Measurements from ENCODE around the gene FRMD6. TPM values are rescaled to one million over a fixed set of nuclear protein-coding genes. Genes with fewer than 3 reads are reported as not detected.

FRMD6 gene
- total RNA-seq, 1 experiment from 2014 or later, result 11.4 TPM

DNA sequence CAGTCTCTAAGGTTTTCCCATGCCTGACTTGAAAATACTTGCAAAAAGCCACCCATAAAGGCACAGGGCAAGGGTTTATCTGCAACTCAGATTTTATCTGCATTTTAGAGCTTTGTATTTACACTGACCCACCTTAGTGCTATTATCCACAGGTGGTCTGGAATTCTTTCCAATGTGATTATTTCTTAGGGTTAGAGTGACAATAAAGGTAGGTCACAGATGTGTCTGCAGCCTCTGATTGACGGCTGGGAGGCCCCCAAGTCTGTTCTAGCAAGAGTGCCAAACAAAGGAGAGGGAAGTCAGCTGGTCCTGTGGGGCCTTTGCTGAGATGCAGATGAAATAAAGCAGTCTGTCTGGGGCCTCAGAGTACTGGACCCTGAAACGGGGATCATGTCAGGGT is 64.0 kb downstream of the FRMD6 start:
- ChIA-PET RAD21 (ENCODE audit: low non-redundant PET in 1 of 2, low total read pairs in 2 of 2, uncharacterized antibody in 2 of 2, unreplicated experiment in 2 of 2) (no interaction called here), CTCF (no interaction called here), POLR2A (no interaction called here)
- DNase-seq (ENCODE audit: low read depth, low spot score), result no peak
- Histone ChIP-seq H3K4me3 (replicated peaks in 1 of 2; ENCODE audit: low read depth in 1 of 2, low read length in 2 of 2) (no peak overlapping the region), H3K79me2 (ENCODE audit: insufficient read depth, low read length) (no peaks in the 10 kb centered on the region), H2AFZ (ENCODE audit: low read depth, low read length, poor library complexity, severe bottlenecking) (no peak overlapping the region), H4K20me1 (ENCODE audit: insufficient read depth) (no peaks in the 10 kb centered on the region), H3K4me1 (ENCODE audit: control insufficient read depth in 1 of 2, insufficient read depth in 2 of 2, low read length in 2 of 2) (peaks cover 0 to 3% of the 10 kb centered on the region in 2 experiments; a peak in 1 of 4 replicates), H3K27ac (ENCODE audit: low read depth, low read length) (no peak overlapping the region), H3K27me3 (ENCODE audit: insufficient read depth, low read length) (no peaks in the 10 kb centered on the region), H3K9me3 (ENCODE audit: control insufficient read depth in 1 of 2, insufficient read depth in 1 of 2, low read depth in 1 of 2, low read length in 2 of 2) (no peaks in the 10 kb centered on the region), H3K36me3 (ENCODE audit: control insufficient read depth in 1 of 2, insufficient read depth in 2 of 2, low read length in 2 of 2) (no peaks in the 10 kb centered on the region), H3K9ac (ENCODE audit: low read length) (no peak overlapping the region), H3K4me2 (ENCODE audit: low read length) (no peak overlapping the region), H3K9me2 (ENCODE audit: insufficient read depth) (no peaks in the 10 kb centered on the region)
- TF ChIP-seq ELF1 (IDR thresholded peaks at IDR 0.05; ENCODE audit: borderline replicate concordance, low read depth), result no peak
- TF ChIP-seq SRF (IDR thresholded peaks at IDR 0.05; ENCODE audit: low read depth), result no peak
- TF ChIP-seq ZFX (IDR thresholded peaks at IDR 0.05), result no peak
- no peak for TF ChIP-seq RAD21 (IDR thresholded peaks at IDR 0.05; ENCODE audit: low read depth)
- TF ChIP-seq MAX (IDR thresholded peaks at IDR 0.05), result no peak
- TF ChIP-seq JUND (IDR thresholded peaks at IDR 0.05), result no peak
- no peak for TF ChIP-seq EGR1 (IDR thresholded peaks at IDR 0.05; ENCODE audit: low read depth)
- TF ChIP-seq ZNF274 (IDR thresholded peaks at IDR 0.05; ENCODE audit: low read depth, low read length), result no peak
- intact Hi-C loops (cut with micrococcal nuclease), result no loop called here
- BruUV-seq (replicated peaks), result no TSS peak
- ATAC-seq, result no peak

DNA sequence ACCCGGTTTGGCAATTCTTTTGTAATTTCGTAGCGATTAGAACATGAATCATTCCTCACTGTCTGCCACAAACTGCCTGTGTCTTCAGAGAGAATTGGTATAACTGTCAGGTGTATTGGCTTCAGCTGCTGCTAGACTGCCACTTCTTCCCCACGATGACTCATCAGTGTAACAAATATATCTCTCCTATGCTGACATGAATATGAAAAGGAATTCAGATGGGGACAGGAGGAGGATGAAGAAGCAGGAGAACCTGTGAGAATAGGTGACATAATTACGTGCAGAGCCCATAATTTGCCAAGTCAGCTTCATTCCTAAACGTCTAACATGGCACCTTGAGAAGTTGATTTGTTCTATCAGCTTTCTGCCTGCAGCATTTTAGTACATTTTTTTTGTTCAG is 64.9 kb downstream of the FRMD6 start:
- TF ChIP-seq EZH2phosphoT487 (IDR thresholded peaks at IDR 0.05; ENCODE audit: borderline replicate concordance) (no peak), EGR1 (IDR thresholded peaks at IDR 0.05; ENCODE audit: low read depth) (no peak), POLR2AphosphoS5 (IDR thresholded peaks at IDR 0.05; ENCODE audit: low read depth, low read length) (no peak), ELF1 (IDR thresholded peaks at IDR 0.05; ENCODE audit: borderline replicate concordance, low read depth) (no peak), SRF (IDR thresholded peaks at IDR 0.05; ENCODE audit: low read depth) (no peak), TCF7L2 (IDR thresholded peaks at IDR 0.05; ENCODE audit: borderline replicate concordance, extremely low read depth, insufficient read depth, insufficient read length) (no peak), CEBPB (IDR thresholded peaks at IDR 0.05; ENCODE audit: low read depth) (no peak), ZFX (IDR thresholded peaks at IDR 0.05) (no peak), YY1 (IDR thresholded peaks at IDR 0.05; ENCODE audit: extremely low read depth, insufficient replicate concordance, low read depth, low read length) (no peak), RAD21 (IDR thresholded peaks at IDR 0.05; ENCODE audit: low read depth) (no peak), FOSL1 (IDR thresholded peaks at IDR 0.05; ENCODE audit: low read depth) (no peak), EZH2 (IDR thresholded peaks at IDR 0.05) (no peak), CBX3 (IDR thresholded peaks at IDR 0.05; ENCODE audit: low read depth) (no peak)
- TF ChIP-seq, protein P1, sequence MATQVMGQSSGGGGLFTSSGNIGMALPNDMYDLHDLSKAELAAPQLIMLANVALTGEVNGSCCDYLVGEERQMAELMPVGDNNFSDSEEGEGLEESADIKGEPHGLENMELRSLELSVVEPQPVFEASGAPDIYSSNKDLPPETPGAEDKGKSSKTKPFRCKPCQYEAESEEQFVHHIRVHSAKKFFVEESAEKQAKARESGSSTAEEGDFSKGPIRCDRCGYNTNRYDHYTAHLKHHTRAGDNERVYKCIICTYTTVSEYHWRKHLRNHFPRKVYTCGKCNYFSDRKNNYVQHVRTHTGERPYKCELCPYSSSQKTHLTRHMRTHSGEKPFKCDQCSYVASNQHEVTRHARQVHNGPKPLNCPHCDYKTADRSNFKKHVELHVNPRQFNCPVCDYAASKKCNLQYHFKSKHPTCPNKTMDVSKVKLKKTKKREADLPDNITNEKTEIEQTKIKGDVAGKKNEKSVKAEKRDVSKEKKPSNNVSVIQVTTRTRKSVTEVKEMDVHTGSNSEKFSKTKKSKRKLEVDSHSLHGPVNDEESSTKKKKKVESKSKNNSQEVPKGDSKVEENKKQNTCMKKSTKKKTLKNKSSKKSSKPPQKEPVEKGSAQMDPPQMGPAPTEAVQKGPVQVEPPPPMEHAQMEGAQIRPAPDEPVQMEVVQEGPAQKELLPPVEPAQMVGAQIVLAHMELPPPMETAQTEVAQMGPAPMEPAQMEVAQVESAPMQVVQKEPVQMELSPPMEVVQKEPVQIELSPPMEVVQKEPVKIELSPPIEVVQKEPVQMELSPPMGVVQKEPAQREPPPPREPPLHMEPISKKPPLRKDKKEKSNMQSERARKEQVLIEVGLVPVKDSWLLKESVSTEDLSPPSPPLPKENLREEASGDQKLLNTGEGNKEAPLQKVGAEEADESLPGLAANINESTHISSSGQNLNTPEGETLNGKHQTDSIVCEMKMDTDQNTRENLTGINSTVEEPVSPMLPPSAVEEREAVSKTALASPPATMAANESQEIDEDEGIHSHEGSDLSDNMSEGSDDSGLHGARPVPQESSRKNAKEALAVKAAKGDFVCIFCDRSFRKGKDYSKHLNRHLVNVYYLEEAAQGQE (IDR thresholded peaks at IDR 0.05; ENCODE audit: low read depth), result no peak
- TF ChIP-seq, protein P2, sequence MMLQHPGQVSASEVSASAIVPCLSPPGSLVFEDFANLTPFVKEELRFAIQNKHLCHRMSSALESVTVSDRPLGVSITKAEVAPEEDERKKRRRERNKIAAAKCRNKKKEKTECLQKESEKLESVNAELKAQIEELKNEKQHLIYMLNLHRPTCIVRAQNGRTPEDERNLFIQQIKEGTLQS (IDR thresholded peaks at IDR 0.05), result no peak
- ATAC-seq (no peak), DNase-seq (ENCODE audit: low read depth, low spot score) (no peak)
- Histone ChIP-seq H3K27ac (ENCODE audit: low read depth, low read length) (no peak overlapping the region), H3K9ac (ENCODE audit: low read length) (no peak overlapping the region), H3K4me3 (replicated peaks in 1 of 2; ENCODE audit: low read depth in 1 of 2, low read length in 2 of 2) (no peak overlapping the region), H3K79me2 (ENCODE audit: insufficient read depth, low read length) (no peaks in the 10 kb centered on the region), H3K4me1 (ENCODE audit: control insufficient read depth in 1 of 2, insufficient read depth in 2 of 2, low read length in 2 of 2) (peaks cover 0 to 3% of the 10 kb centered on the region in 2 experiments; a peak in 1 of 4 replicates), H3K4me2 (ENCODE audit: low read length) (no peak overlapping the region), H4K20me1 (ENCODE audit: insufficient read depth) (no peaks in the 10 kb centered on the region), H2AFZ (ENCODE audit: low read depth, low read length, poor library complexity, severe bottlenecking) (no peak overlapping the region), H3K27me3 (ENCODE audit: insufficient read depth, low read length) (no peaks in the 10 kb centered on the region), H3K9me2 (ENCODE audit: insufficient read depth) (no peaks in the 10 kb centered on the region), H3K36me3 (ENCODE audit: control insufficient read depth in 1 of 2, insufficient read depth in 2 of 2, low read length in 2 of 2) (no peaks in the 10 kb centered on the region), H3K9me3 (ENCODE audit: control insufficient read depth in 1 of 2, insufficient read depth in 1 of 2, low read depth in 1 of 2, low read length in 2 of 2) (no peaks in the 10 kb centered on the region)
- ChIA-PET CTCF (no interaction called here), POLR2A (no interaction called here), RAD21 (ENCODE audit: low non-redundant PET in 1 of 2, low total read pairs in 2 of 2, uncharacterized antibody in 2 of 2, unreplicated experiment in 2 of 2) (no interaction called here)
- intact Hi-C loops (cut with micrococcal nuclease), result no loop called here
- no TSS peak for BruUV-seq (replicated peaks)

Measured in HCT116 (cell line).